SK-N-SH treated with all-trans-retinoic acid at 6 μM for 48 hours (cell line): ENCODE measurements around the gene SLC25A42.

Source experiments
- ARNTL ChIP-seq: fragments of 450-650 bp; formaldehyde crosslinking; IDR thresholded peaks from 2 replicates; pipeline ENCODE4 v1.5.0; 2020; ENCODE audit warnings: low read depth, mild to moderate bottlenecking, moderate library complexity, borderline replicate concordance
- BACH2 ChIP-seq: fragments of 250-450 bp; sonication (Bioruptor Pico); IDR thresholded peaks from 2 replicates; pipeline ENCODE4 v1.9.0; 2021; ENCODE audit warnings: mild to moderate bottlenecking, borderline replicate concordance
- CSDC2 ChIP-seq: fragments of 250-450 bp; sonication (Bioruptor Pico); IDR thresholded peaks from 2 replicates; pipeline ENCODE4 v1.5.0; 2020; ENCODE audit warnings: mild to moderate bottlenecking, moderate library complexity
- CSRNP3 ChIP-seq: fragments of 250-450 bp; sonication (Bioruptor Pico); IDR thresholded peaks from 2 replicates; pipeline ENCODE4 v1.5.1; 2021; ENCODE audit warnings: mild to moderate bottlenecking, moderate library complexity
- ESRRG ChIP-seq: fragments of 250-450 bp; sonication (Bioruptor Pico); IDR thresholded peaks from 2 replicates; pipeline ENCODE4 v1.6.1; 2021; ENCODE audit warnings: mild to moderate bottlenecking
- ISL1 ChIP-seq: fragments of 250-450 bp; sonication (Bioruptor Pico); IDR thresholded peaks from 2 replicates; pipeline ENCODE4 v2.1.2; 2022; ENCODE audit warnings: mild to moderate bottlenecking, moderate library complexity
- PATZ1 ChIP-seq: fragments of 250-450 bp; sonication (Bioruptor Pico); IDR thresholded peaks from 2 replicates; pipeline ENCODE4 v1.8.0; 2020; ENCODE audit warnings: mild to moderate bottlenecking, moderate library complexity, borderline replicate concordance
- POU6F1 ChIP-seq: fragments of 250-450 bp; sonication (Bioruptor Pico); IDR thresholded peaks from 2 replicates; pipeline ENCODE4 v1.8.0; 2021; ENCODE audit warnings: low read depth, mild to moderate bottlenecking, moderate library complexity, borderline replicate concordance
- TOX ChIP-seq: fragments of 250-450 bp; sonication (Bioruptor Pico); IDR thresholded peaks from 2 replicates; pipeline ENCODE4 v1.8.0; 2021; ENCODE audit warnings: mild to moderate bottlenecking, moderate library complexity, borderline replicate concordance
- ZFP3 ChIP-seq: fragments of 250-450 bp; sonication (Bioruptor Pico); IDR thresholded peaks from 2 replicates; pipeline ENCODE4 v1.5.0; 2020; ENCODE audit warnings: mild to moderate bottlenecking, moderate library complexity
- ZNF565 ChIP-seq: fragments of 450-650 bp; formaldehyde crosslinking; conservative IDR thresholded peaks from 2 replicates; pipeline ENCODE4 v1.5.0; 2020; ENCODE audit warnings: low read depth, mild to moderate bottlenecking, moderate library complexity
- ZNF8 ChIP-seq: fragments of 450-650 bp; formaldehyde crosslinking; IDR thresholded peaks from 2 replicates; pipeline ENCODE4 v1.5.0; 2020; ENCODE audit warnings: mild to moderate bottlenecking, moderate library complexity

- TF ChIP-seq PATZ1 (no peak), POU6F1 (no peak), TOX (no peak), ZNF565 (no peak), ESRRG (CRISPR knock-in tag) (no peak), ISL1 (CRISPR knock-in tag) (no peak), CSRNP3 (no peak), ARNTL (no peak), BACH2 (CRISPR knock-in tag) (no peak), ZNF8 (CRISPR knock-in tag) (no peak), CSDC2 (no peak), ZFP3 (CRISPR knock-in tag) (no peak)
Measured at GRCh38 chr19:19157808-19158207, 94.0 kb downstream of the SLC25A42 start.
